AG09319 (cell line): ENCODE results near the gene SLC4A7.
"Not testable (repeated sequence)": the region's sequence is repeated elsewhere in the genome, so short reads cannot be mapped to it uniquely, and the experiment has no call there.

Source experiments
- DNase-seq: peaks from one replicate; pipeline ENCODE4 v3.0.0-alpha.2; 2010; ENCODE audit warnings: low read depth; ENCODE audit errors: extremely low read depth
- CTCF ChIP-seq: IDR thresholded peaks from 2 replicates; pipeline ENCODE4 v1.5.1; 2011; ENCODE audit warnings: low read depth, mild to moderate bottlenecking, inconsistent platforms, low read length, moderate library complexity

SLC4A7 gene

GRCh38 chr3:27392950-27393679, 91.1 kb downstream of the SLC4A7 start:
- TF ChIP-seq CTCF, result no peak
- DNase-seq, result no peak

GRCh38 chr3:27392414-27392813, 91.8 kb downstream of the SLC4A7 start:
- not testable (repeated sequence) for DNase-seq

- TF ChIP-seq CTCF, result no peak
- DNase-seq, result no peak
These were observed 92.4 kb downstream of the SLC4A7 start for GRCh38 chr3:27391796-27392195.

GRCh38 chr3:27387625-27388024, 96.6 kb downstream of the SLC4A7 start:
- TF ChIP-seq CTCF, result no peak
- no peak for DNase-seq

- DNase-seq, result no peak
- no peak for TF ChIP-seq CTCF
These were observed 98.7 kb downstream of the SLC4A7 start for GRCh38 chr3:27385504-27385903.

GRCh38 chr3:27384191-27384590, 100.0 kb downstream of the SLC4A7 start:
- TF ChIP-seq CTCF, result no peak

GRCh38 chr3:27380433-27381357, 103.5 kb downstream of the SLC4A7 start:
- DNase-seq, result no peak
- TF ChIP-seq CTCF, result no peak

More at GRCh38 chr3:27384191-27384590, 100.0 kb downstream of the SLC4A7 start:
- DNase-seq, result no peak
